Transverse colon (tissue), 4 donors: Measurements from ENCODE around the gene EML4.

Source experiments
- CTCF ChIP-seq, 5 experiments: fragments of 200-600 bp in 3 of 5; fragments of 450-650 bp in 2 of 5; sonication (generic) in 3 of 5; IDR thresholded peaks; 1 replicate in 2 of 5; 2 replicates in 3 of 5; pipeline ENCODE4 v1.5.1; 2016 to 2017; ENCODE audit warnings: antibody characterized with exemption in 5 of 5, inconsistent platforms in 3 of 5, mild to moderate bottlenecking in 2 of 5, moderate library complexity in 1 of 5
- EP300 ChIP-seq: sonication (generic); formaldehyde crosslinking; IDR thresholded peaks from one replicate; pipeline ENCODE4 v1.6.1; 2017; ENCODE audit warnings: antibody characterized with exemption, low read depth
- POLR2A ChIP-seq: fragments of 450-650 bp; IDR thresholded peaks from one replicate; pipeline ENCODE4 v1.6.1; 2016; ENCODE audit warnings: antibody characterized with exemption, mild to moderate bottlenecking, moderate library complexity
- POLR2AphosphoS5 ChIP-seq, 3 donors: sonication (generic); formaldehyde crosslinking; IDR thresholded peaks; one replicate each; pipeline ENCODE4 v1.6.1; 2016; ENCODE audit warnings: antibody characterized with exemption in 3 of 3

- TF ChIP-seq POLR2A, result no peak
- TF ChIP-seq POLR2AphosphoS5 (IDR thresholded peaks at IDR 0.05), result no peak
- no peak for TF ChIP-seq CTCF (IDR thresholded peaks at IDR 0.05)
- no peak for TF ChIP-seq EP300
Observed at GRCh38 chr2:42163444-42164045, 5.6 kb upstream of the EML4 start.
